ENCODE measurements around the gene RANBP17. TPM values are rescaled to one million over a fixed set of nuclear protein-coding genes. Genes with fewer than 3 reads are reported as not detected.

Gene RANBP17
- total RNA-seq, 4 donors from 2014 or later = 0.38 to 5.1 (median 1.4) TPM

GRCh38 chr5:170993476-170993875 lies 131.7 kb downstream of the RANBP17 start:
- TF ChIP-seq POLR2A (IDR thresholded peaks at IDR 0.05) = no peak
- TF ChIP-seq CTCF (IDR thresholded peaks at IDR 0.05) = no peak
- intact Hi-C loops (cut with DNase I; ENCODE audit: low total_unique reads) = no loop called here
- no peak overlapping the region for H3K4me3 ChIP-seq (ENCODE audit: low read depth, poor library complexity, severe bottlenecking)
- no peak for DNase-seq (ENCODE audit: low spot score in 2 of 2)

GRCh38 chr5:171010086-171010485 lies 148.3 kb downstream of the RANBP17 start:
- H3K4me3 ChIP-seq (ENCODE audit: low read depth, poor library complexity, severe bottlenecking) = no peak overlapping the region
- WGBS, 2 donors = 82 to 84% methylated on average over 3 of the region's 3 CpGs
- intact Hi-C loops (cut with DNase I; ENCODE audit: low total_unique reads) = no loop called here
- TF ChIP-seq POLR2A (IDR thresholded peaks at IDR 0.05) (no peak), CTCF (IDR thresholded peaks at IDR 0.05) (no peak)
- no peak for DNase-seq (ENCODE audit: low spot score in 2 of 2)

GRCh38 chr5:171010816-171011215 lies 149.0 kb downstream of the RANBP17 start:
- WGBS, 2 donors = 77 to 83% methylated on average over 2 of the region's 2 CpGs
- no peak for TF ChIP-seq POLR2A (IDR thresholded peaks at IDR 0.05)
- TF ChIP-seq CTCF (IDR thresholded peaks at IDR 0.05) = no peak
- H3K4me3 ChIP-seq (ENCODE audit: low read depth, poor library complexity, severe bottlenecking) = no peak overlapping the region
- no peak for DNase-seq (ENCODE audit: low spot score in 2 of 2)
- intact Hi-C loops (cut with DNase I; ENCODE audit: low total_unique reads) = no loop called here

- no peak for DNase-seq (ENCODE audit: low spot score in 2 of 2)
- no peak for TF ChIP-seq POLR2A (IDR thresholded peaks at IDR 0.05)
- TF ChIP-seq CTCF (IDR thresholded peaks at IDR 0.05) = no peak
- intact Hi-C loops (cut with DNase I; ENCODE audit: low total_unique reads) = no loop called here
- H3K4me3 ChIP-seq (ENCODE audit: low read depth, poor library complexity, severe bottlenecking) = no peak overlapping the region
Observed at GRCh38 chr5:171023508-171023907, 161.7 kb downstream of the RANBP17 start.

GRCh38 chr5:171024084-171024483 lies 162.3 kb downstream of the RANBP17 start:
- intact Hi-C loops (cut with DNase I; ENCODE audit: low total_unique reads) = no loop called here
- TF ChIP-seq POLR2A (IDR thresholded peaks at IDR 0.05) = no peak
- no peak for TF ChIP-seq CTCF (IDR thresholded peaks at IDR 0.05)
- H3K4me3 ChIP-seq (ENCODE audit: low read depth, poor library complexity, severe bottlenecking) = no peak overlapping the region
- no peak for DNase-seq (ENCODE audit: low spot score in 2 of 2)

GRCh38 chr5:171029401-171029800 lies 167.6 kb downstream of the RANBP17 start:
- WGBS, 2 donors = 86 to 90% methylated on average over 3 of the region's 3 CpGs
- intact Hi-C loops (cut with DNase I; ENCODE audit: low total_unique reads) = no loop called here
- no peak overlapping the region for H3K4me3 ChIP-seq (ENCODE audit: low read depth, poor library complexity, severe bottlenecking)
- DNase-seq (ENCODE audit: low spot score in 2 of 2) = no peak
- TF ChIP-seq POLR2A (IDR thresholded peaks at IDR 0.05) (no peak), CTCF (IDR thresholded peaks at IDR 0.05) (no peak)

Measured in lower leg skin (tissue), 4 donors.